ENCODE data around the gene RPL36AL. TPM values are rescaled to one million over a fixed set of nuclear protein-coding genes. Genes with fewer than 3 reads are reported as not detected.

RPL36AL gene
- polyA plus RNA-seq, 1 donor (not counting 4 experiments of a cell fraction or from before 2014, with no cell fraction given): 327 TPM

DNA sequence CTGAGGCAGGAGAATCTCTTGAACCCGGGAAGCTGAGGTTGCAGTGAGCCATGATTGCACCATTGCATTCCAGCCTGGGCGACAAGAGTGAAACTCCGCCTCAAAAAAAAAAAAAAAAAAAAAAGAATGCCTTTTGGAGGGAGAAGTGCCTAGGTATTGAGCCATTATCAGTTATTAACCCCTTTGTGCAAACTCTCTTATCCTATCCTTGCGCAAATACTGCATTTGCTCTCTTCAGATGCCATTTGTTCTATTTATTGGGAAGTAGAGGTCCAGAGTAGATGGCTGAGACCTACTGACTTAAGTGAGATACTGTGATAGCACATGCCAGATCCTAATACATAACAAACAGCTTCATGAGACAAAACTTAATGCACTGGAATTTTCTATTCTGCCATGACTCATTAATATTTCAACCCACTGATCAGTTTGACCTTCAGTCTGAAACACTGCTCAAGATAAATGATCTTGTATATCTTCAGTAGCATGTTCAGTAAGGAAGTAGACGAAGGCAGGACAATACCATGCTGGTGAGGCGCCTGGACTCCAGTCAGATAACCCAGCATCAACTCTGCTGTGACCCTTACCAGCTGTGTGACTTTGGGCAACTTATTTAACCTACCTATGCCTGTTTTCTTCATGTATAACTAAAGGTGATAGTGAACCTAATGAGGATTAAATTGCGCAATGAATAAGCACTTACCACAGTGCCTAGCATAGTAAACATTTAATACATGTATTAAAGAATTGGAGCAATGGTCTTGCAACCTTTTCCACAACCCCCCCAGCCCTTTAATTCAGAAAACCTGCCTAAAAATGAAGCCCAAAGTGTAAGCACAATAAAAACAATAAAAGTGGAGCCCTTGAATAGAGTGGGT, 20.4 kb upstream of the RPL36AL start:
- peaks cover 54% of the 10 kb centered on the region for H3K79me2 ChIP-seq (ENCODE audit: control insufficient read depth, insufficient read depth, low read length)
- H3K4me1 ChIP-seq (ENCODE audit: control insufficient read depth, extremely low read depth, insufficient read depth, low read length): peaks cover 5% of the 10 kb centered on the region
- dilution Hi-C loops (cut with MboI; ENCODE audit: extremely low pct_ligation_motif_present, low sequenced_read_pairs): no loop called here
- H3K4me2 ChIP-seq (ENCODE audit: control insufficient read depth, extremely low read depth, insufficient read depth, low read depth, low read length): no peak overlapping the region
- TF ChIP-seq, protein P1, sequence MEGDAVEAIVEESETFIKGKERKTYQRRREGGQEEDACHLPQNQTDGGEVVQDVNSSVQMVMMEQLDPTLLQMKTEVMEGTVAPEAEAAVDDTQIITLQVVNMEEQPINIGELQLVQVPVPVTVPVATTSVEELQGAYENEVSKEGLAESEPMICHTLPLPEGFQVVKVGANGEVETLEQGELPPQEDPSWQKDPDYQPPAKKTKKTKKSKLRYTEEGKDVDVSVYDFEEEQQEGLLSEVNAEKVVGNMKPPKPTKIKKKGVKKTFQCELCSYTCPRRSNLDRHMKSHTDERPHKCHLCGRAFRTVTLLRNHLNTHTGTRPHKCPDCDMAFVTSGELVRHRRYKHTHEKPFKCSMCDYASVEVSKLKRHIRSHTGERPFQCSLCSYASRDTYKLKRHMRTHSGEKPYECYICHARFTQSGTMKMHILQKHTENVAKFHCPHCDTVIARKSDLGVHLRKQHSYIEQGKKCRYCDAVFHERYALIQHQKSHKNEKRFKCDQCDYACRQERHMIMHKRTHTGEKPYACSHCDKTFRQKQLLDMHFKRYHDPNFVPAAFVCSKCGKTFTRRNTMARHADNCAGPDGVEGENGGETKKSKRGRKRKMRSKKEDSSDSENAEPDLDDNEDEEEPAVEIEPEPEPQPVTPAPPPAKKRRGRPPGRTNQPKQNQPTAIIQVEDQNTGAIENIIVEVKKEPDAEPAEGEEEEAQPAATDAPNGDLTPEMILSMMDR (optimal IDR thresholded peaks at IDR 0.05 in 1 of 3, IDR thresholded peaks at IDR 0.05 in 1 of 3, conservative IDR thresholded peaks at IDR 0.05 in 1 of 3; ENCODE audit: extremely low read depth in 1 of 3, insufficient read depth in 2 of 3, low read length in 3 of 3): no peak
- no peak for TF ChIP-seq EZH2 (IDR thresholded peaks at IDR 0.05; ENCODE audit: low read length)
- H3K27me3 ChIP-seq (ENCODE audit: control insufficient read depth, extremely low read depth, insufficient read depth, low read length): no peaks in the 10 kb centered on the region
- no peaks in the 10 kb centered on the region for H3K9me1 ChIP-seq (ENCODE audit: control insufficient read depth, extremely low read depth, insufficient read depth, low read length)
- H3K9ac ChIP-seq (ENCODE audit: control insufficient read depth, extremely low read depth, insufficient read depth, low read length): no peak overlapping the region
- H4K20me1 ChIP-seq (ENCODE audit: control insufficient read depth, extremely low read depth, insufficient read depth, low read length): no peaks in the 10 kb centered on the region
- DNase-seq (ENCODE audit: low read depth, low spot score): no peak
- H2AFZ ChIP-seq (ENCODE audit: control insufficient read depth, low read length): no peak overlapping the region
- no peak overlapping the region for H3K27ac ChIP-seq (ENCODE audit: control insufficient read depth, insufficient read depth, low read length)
- no peak overlapping the region for H3K4me3 ChIP-seq (ENCODE audit: control insufficient read depth in 2 of 3, extremely low read depth in 1 of 3, insufficient read depth in 2 of 3, low read depth in 1 of 3, low read length in 3 of 3)
- FAIRE-seq: no peak
- H3K9me3 ChIP-seq (ENCODE audit: control insufficient read depth, low read depth, low read length): no peaks in the 10 kb centered on the region
- H3K36me3 ChIP-seq (ENCODE audit: control insufficient read depth in 2 of 2, extremely low read depth in 1 of 2, insufficient read depth in 2 of 2, low read length in 2 of 2): peaks cover 3 to 4% of the 10 kb centered on the region in 2 experiments

DNA sequence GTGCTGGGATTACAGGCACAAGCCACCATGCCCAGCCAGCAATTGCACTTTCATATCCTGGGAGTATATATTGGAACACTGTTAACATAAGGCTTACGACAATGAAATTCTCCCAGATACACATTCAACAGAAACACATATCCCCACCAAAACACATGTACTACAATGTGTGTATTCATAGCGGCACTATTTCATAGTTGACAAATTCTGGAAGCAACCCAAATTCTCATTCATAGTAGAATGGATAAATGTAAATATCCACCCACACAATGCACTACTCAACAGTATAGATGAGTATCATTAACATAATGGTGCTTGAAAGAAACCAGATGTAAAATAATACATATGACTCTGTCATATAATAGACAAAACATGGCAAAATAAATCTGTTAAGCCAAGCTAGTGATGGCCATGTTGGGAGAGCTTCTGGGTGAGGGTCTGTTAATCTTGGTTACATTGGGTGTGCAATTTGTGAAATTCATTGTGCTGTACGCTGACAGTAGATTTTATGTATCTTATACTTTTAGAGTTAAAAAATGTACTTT, 17.2 kb upstream of the RPL36AL start:
- Histone ChIP-seq H4K20me1 (ENCODE audit: control insufficient read depth, extremely low read depth, insufficient read depth, low read length) (no peaks in the 10 kb centered on the region), H3K4me3 (ENCODE audit: control insufficient read depth in 2 of 3, extremely low read depth in 1 of 3, insufficient read depth in 2 of 3, low read depth in 1 of 3, low read length in 3 of 3) (no peak overlapping the region), H3K27me3 (ENCODE audit: control insufficient read depth, extremely low read depth, insufficient read depth, low read length) (no peaks in the 10 kb centered on the region), H3K36me3 (ENCODE audit: control insufficient read depth in 2 of 2, extremely low read depth in 1 of 2, insufficient read depth in 2 of 2, low read length in 2 of 2) (peaks cover 3 to 4% of the 10 kb centered on the region in 2 experiments), H3K79me2 (ENCODE audit: control insufficient read depth, insufficient read depth, low read length) (peaks cover 73% of the 10 kb centered on the region), H3K9me3 (ENCODE audit: control insufficient read depth, low read depth, low read length) (no peaks in the 10 kb centered on the region), H3K9me1 (ENCODE audit: control insufficient read depth, extremely low read depth, insufficient read depth, low read length) (no peaks in the 10 kb centered on the region), H2AFZ (ENCODE audit: control insufficient read depth, low read length) (no peak overlapping the region), H3K4me2 (ENCODE audit: control insufficient read depth, extremely low read depth, insufficient read depth, low read depth, low read length) (no peak overlapping the region), H3K9ac (ENCODE audit: control insufficient read depth, extremely low read depth, insufficient read depth, low read length) (no peak overlapping the region), H3K27ac (ENCODE audit: control insufficient read depth, insufficient read depth, low read length) (no peak overlapping the region), H3K4me1 (ENCODE audit: control insufficient read depth, extremely low read depth, insufficient read depth, low read length) (peaks cover 5% of the 10 kb centered on the region)
- DNase-seq (ENCODE audit: low read depth, low spot score) (no peak), FAIRE-seq (no peak)
- TF ChIP-seq, protein P1 (optimal IDR thresholded peaks at IDR 0.05 in 1 of 3, IDR thresholded peaks at IDR 0.05 in 1 of 3, conservative IDR thresholded peaks at IDR 0.05 in 1 of 3; ENCODE audit: extremely low read depth in 1 of 3, insufficient read depth in 2 of 3, low read length in 3 of 3): no peak
- no peak for TF ChIP-seq EZH2 (IDR thresholded peaks at IDR 0.05; ENCODE audit: low read length)
- dilution Hi-C loops (cut with MboI; ENCODE audit: extremely low pct_ligation_motif_present, low sequenced_read_pairs): no loop called here

Measured in keratinocyte (primary cell).